HepG2 (cell line): Measurements from ENCODE around the gene LMF2. TPM values are rescaled to one million over a fixed set of nuclear protein-coding genes. Genes with fewer than 3 reads are reported as not detected.

Source experiments
- ATAC-seq: fragments of 200-7000 bp; cut with Tn5 transposase; 3 replicates; pipeline ENCODE4 v1.9.1; 2020; ENCODE audit warnings: mild to moderate bottlenecking, moderate library complexity
- BruUV-seq: library from RNA; stranded (reverse); fragments of 400-500 nt; replicated peaks from 2 replicates; lab custom pipeline; 2021; lab: Mats Ljungman, UMichigan
- CTCF ChIA-PET: fragments of 300-600 bp; formaldehyde crosslinking; extraction: SDS; loops from one replicate; lab custom pipeline; 2021; ENCODE audit warnings: low total read pairs, inconsistent platforms, low intra/inter-chr PET ratio; lab: Yijun Ruan, JAX
- POLR2A ChIA-PET: fragments of 350-600 bp; sonication (Branson Sonifier 250); formaldehyde crosslinking; loops from one replicate; lab custom pipeline; 2020; ENCODE audit warnings: antibody characterized with exemption, inconsistent platforms; lab: Yijun Ruan, JAX
- DNase-seq: peaks from one replicate; pipeline ENCODE4 v3.0.0-alpha.2; 2015; ENCODE audit warnings: low spot score
- FAIRE-seq: peaks from 3 replicates; lab custom pipeline; 2011; peaks lifted over from hg19 to GRCh38; lab: Jason Lieb, UNC
- H2AFZ ChIP-seq: one replicate; pipeline ENCODE4 v1.6.1; 2011; ENCODE audit warnings: low read length, inconsistent platforms
- H3K27ac ChIP-seq: fragments of 300-600 bp; 3 replicates; pipeline ENCODE4 v1.8.0; 2011; ENCODE audit warnings: mixed run types, mild to moderate bottlenecking, mixed read lengths, low read length, inconsistent platforms; ENCODE audit not compliant: insufficient read depth; ENCODE audit errors: extremely low read length
- H3K27me3 ChIP-seq, 2 experiments: fragments of 200-600 bp in 1 of 2; 2 replicates in 1 of 2; 3 replicates in 1 of 2; pipeline versions ENCODE4 v1.6.0 to v1.8.0; 2011; ENCODE audit warnings: low read length in 2 of 2, mild to moderate bottlenecking in 2 of 2, moderate library complexity in 2 of 2, inconsistent platforms in 1 of 2; ENCODE audit not compliant: insufficient read depth in 2 of 2, control insufficient read depth in 1 of 2
- H3K36me3 ChIP-seq, 2 experiments: fragments of 200-600 bp in 1 of 2; replicated peaks in 1 of 2; 2 replicates in 1 of 2; 3 replicates in 1 of 2; pipeline versions ENCODE4 v1.5.1 to v1.8.0; 2011; ENCODE audit warnings: low read length in 2 of 2, inconsistent platforms in 1 of 2; ENCODE audit not compliant: insufficient read depth in 2 of 2, control insufficient read depth in 1 of 2
- H3K4me1 ChIP-seq: 2 replicates; pipeline ENCODE4 v1.5.1; 2012; ENCODE audit warnings: low read length, inconsistent platforms; ENCODE audit not compliant: insufficient read depth
- H3K4me2 ChIP-seq: 2 replicates; pipeline ENCODE4 v1.6.0; 2011; ENCODE audit warnings: low read depth, low read length, inconsistent platforms
- H3K4me3 ChIP-seq, 3 experiments: fragments of 200-600 bp in 1 of 3; sonication (generic), shearing (Covaris generic) in 1 of 3; replicated peaks in 1 of 3; 2 replicates each; pipeline ENCODE4 v1.5.1; 2011 to 2016; ENCODE audit warnings: low read length in 3 of 3, inconsistent platforms in 2 of 3, low read depth in 2 of 3, mild to moderate bottlenecking in 2 of 3, control low read depth in 1 of 3, mixed read lengths in 1 of 3; ENCODE audit not compliant: insufficient read depth in 1 of 3
- H3K79me2 ChIP-seq: one replicate; pipeline ENCODE4 v1.6.1; 2011; ENCODE audit warnings: low read length, inconsistent platforms; ENCODE audit not compliant: insufficient read depth
- H3K9ac ChIP-seq: 2 replicates; pipeline ENCODE4 v1.6.0; 2011; ENCODE audit warnings: mild to moderate bottlenecking, low read depth, low read length, inconsistent platforms; ENCODE audit not compliant: insufficient read depth
- H3K9me3 ChIP-seq: 2 replicates; pipeline ENCODE4 v1.5.1; 2012; ENCODE audit warnings: mild to moderate bottlenecking, low read length
- H4K20me1 ChIP-seq: 2 replicates; pipeline ENCODE4 v1.6.0; 2011; ENCODE audit warnings: inconsistent platforms, mild to moderate bottlenecking, low read length, moderate library complexity; ENCODE audit not compliant: insufficient read depth
- FOXA3 ChIP-seq: IDR thresholded peaks from 2 replicates; pipeline ENCODE4 v1.6.1; 2016; ENCODE audit warnings: missing genetic modification reagents, missing compliant biosample characterization
- HES4 ChIP-seq: sonication (generic); formaldehyde crosslinking; IDR thresholded peaks from 2 replicates; pipeline ENCODE4 v1.9.0; 2021; ENCODE audit warnings: mild to moderate bottlenecking, missing genetic modification reagents, borderline replicate concordance
- NR1H2 ChIP-seq: sonication (generic); formaldehyde crosslinking; IDR thresholded peaks from 2 replicates; pipeline ENCODE4 v1.8.1; 2022; ENCODE audit warnings: low read depth, missing genetic modification reagents, borderline replicate concordance
- POGK ChIP-seq: sonication (generic); formaldehyde crosslinking; conservative IDR thresholded peaks from 2 replicates; pipeline ENCODE4 v1.8.0; 2022; ENCODE audit warnings: mild to moderate bottlenecking, moderate library complexity, missing genetic modification reagents
- RBFOX2 ChIP-seq: fragments of 200-400 bp; formaldehyde crosslinking; IDR thresholded peaks from 2 replicates; pipeline ENCODE4 v1.6.1; 2017; ENCODE audit warnings: low read depth, mild to moderate bottlenecking, low read length
- ZNF3 ChIP-seq: IDR thresholded peaks from 2 replicates; pipeline ENCODE4 v1.7.0; 2017; ENCODE audit warnings: inconsistent platforms
- ZNF362 ChIP-seq: sonication (generic); formaldehyde crosslinking; IDR thresholded peaks from 2 replicates; pipeline ENCODE4 v1.4.0; 2020; ENCODE audit warnings: missing genetic modification reagents, mild to moderate bottlenecking, borderline replicate concordance
- ZNF530 ChIP-seq: sonication (generic); formaldehyde crosslinking; IDR thresholded peaks from 2 replicates; pipeline ENCODE4 v1.5.0; 2020; ENCODE audit warnings: low read depth, mild to moderate bottlenecking, missing genetic modification reagents
- WGBS: methylation state at CpG from one replicate; pipeline ENCODE4 v1.1.6; 2017; ENCODE audit warnings: low lambda C conversion rate; 5-methylcytosine and 5-hydroxymethylcytosine counted together
- in situ Hi-C: cut with HindIII; loops from 2 replicates; pipeline ENCODE4 v1.10.0; 2017; ENCODE audit warnings: low pct_unique_long_range_greater_than_20kb; ENCODE audit not compliant: extremely low pct_ligation_motif_present
- intact Hi-C: fragments of 100-400 bp; cut with micrococcal nuclease; formaldehyde crosslinking; loops from one replicate; pipeline ENCODE4 v1.10.0; 2022; ENCODE audit not compliant: unreplicated experiment
- polyA plus RNA-seq, 8 experiments: library from polyadenylated mRNA; depleted of rRNA in 3 of 8; stranded (reverse) in 7 of 8; unstranded in 1 of 8; fragments of >200 nt; fragmentation: Illumina TruSeq in 4 of 8; extraction: Trizol in 4 of 8; gene quantifications; 2 replicates each; pipeline versions ENCODE4 v1.2.1 to v1.2.3, GENCODE V29; 2011 to 2016; ENCODE audit warnings: low read depth in 4 of 8, missing spikeins in 1 of 8, mixed read lengths in 1 of 8; ENCODE audit not compliant: insufficient read depth in 1 of 8
- total RNA-seq, 5 experiments: library from RNA; depleted of rRNA; stranded (reverse); fragments of >200 nt; fragmentation: Illumina TruSeq; extraction: Trizol; gene quantifications; 2 replicates each; pipeline ENCODE4 v1.2.3, GENCODE V29; 2016; ENCODE audit warnings: low read depth in 1 of 5

The LMF2 gene
- total and polyA plus RNA-seq, 2 of the 13 experiments (the other 11 are each of a cell fraction or from before 2014, with no cell fraction given): 23.3 to 30.6 TPM

GRCh38 chr22:50483556-50483955 lies 23.9 kb downstream of the LMF2 start:
- H3K4me2 ChIP-seq: no peak overlapping the region
- 0 out of 2 replicates have a peak, but pooled peaks have one; percentile 8 for TF ChIP-seq RBFOX2
- TF ChIP-seq FOXA3 (CRISPR knock-in tag): no peak
- FAIRE-seq (no peak), DNase-seq (no peak), ATAC-seq (no peak)
- intact Hi-C loops: no loop called here
- H3K36me3 ChIP-seq: no peaks in the 10 kb centered on the region
- no peaks in the 10 kb centered on the region; the same call in 1 of the 2 replicates for H4K20me1 ChIP-seq
- peaks cover 0 to 4% of the 10 kb centered on the region in 2 experiments; a peak in 1 of 5 replicates for H3K27me3 ChIP-seq
- no peak overlapping the region for H2AFZ ChIP-seq
- peaks cover 66% of the 10 kb centered on the region for H3K4me1 ChIP-seq
- 100% methylated on average over 7 of the region's 8 CpGs for WGBS
- H3K9ac ChIP-seq: no peak overlapping the region
- H3K4me3 ChIP-seq: no peak overlapping the region
- H3K9me3 ChIP-seq: no peaks in the 10 kb centered on the region
- ChIA-PET POLR2A (interaction anchor here (1.2 kb wide), 1 partner anchor 10 kb away, joined by 3 read pairs; no protein-coding TSS in a partner anchor), CTCF (no interaction called here)
- H3K27ac ChIP-seq: no peak overlapping the region
- H3K79me2 ChIP-seq: no peaks in the 10 kb centered on the region
- in situ Hi-C loops: no loop called here
- BruUV-seq: no TSS peak

GRCh38 chr22:50483106-50483505 lies 24.4 kb downstream of the LMF2 start:
- Histone ChIP-seq H3K4me1 (peaks cover 66% of the 10 kb centered on the region), H3K4me2 (peak overlapping the region; percentile 77; the same call in 1 of the 2 replicates), H3K79me2 (no peaks in the 10 kb centered on the region), H4K20me1 (no peaks in the 10 kb centered on the region; the same call in 1 of the 2 replicates), H3K9me3 (no peaks in the 10 kb centered on the region), H3K36me3 (no peaks in the 10 kb centered on the region), H2AFZ (no peak overlapping the region), H3K4me3 (peak overlapping the region in 1 of 3 experiments; percentile 75; a peak in 1 of 6 replicates), H3K9ac (no peak overlapping the region), H3K27me3 (peaks cover 0 to 4% of the 10 kb centered on the region in 2 experiments; a peak in 1 of 5 replicates), H3K27ac (no peak overlapping the region)
- 98% methylated on average over 8 of the region's 10 CpGs for WGBS
- no peak for FAIRE-seq
- CTCF ChIA-PET: no interaction called here
- POLR2A ChIA-PET: interaction anchor here (2.1 kb wide), 1 partner anchor 43 kb away, joined by 5 read pairs; the partner anchor contains the start of gene SCO2
- in situ Hi-C loops (no loop called here), intact Hi-C loops (no loop called here)
- TF ChIP-seq ZNF530 (CRISPR knock-in tag) (no peak), NR1H2 (CRISPR knock-in tag) (no peak), HES4 (CRISPR knock-in tag) (no peak), ZNF362 (CRISPR knock-in tag) (no peak), POGK (no peak), ZNF3 (CRISPR knock-in tag) (no peak)
- no peak for ATAC-seq
- no peak for DNase-seq
- no TSS peak for BruUV-seq
